ENCODE results near the gene STK11.

The STK11 gene

DNA sequence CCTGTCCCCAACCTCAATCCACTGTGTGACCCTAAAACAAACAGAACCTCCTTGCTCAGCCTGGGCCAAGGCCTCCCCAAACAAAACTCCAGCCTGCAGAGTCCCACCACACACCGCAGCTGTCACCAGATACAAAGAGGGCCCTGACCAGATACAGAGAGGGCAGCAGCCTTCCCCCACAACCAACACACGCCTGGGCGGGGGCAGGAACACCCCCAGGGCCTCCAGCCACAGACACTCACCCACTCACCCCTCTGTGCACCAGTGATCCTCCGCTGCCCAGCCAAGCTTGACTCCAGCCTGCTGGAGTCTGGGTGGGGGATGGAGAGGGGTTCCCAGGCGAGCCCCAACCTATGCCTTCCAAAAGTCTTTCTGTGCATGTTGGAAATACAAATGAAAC is 57.6 kb downstream of the STK11 start:
- DNase-seq = no peak

DNA sequence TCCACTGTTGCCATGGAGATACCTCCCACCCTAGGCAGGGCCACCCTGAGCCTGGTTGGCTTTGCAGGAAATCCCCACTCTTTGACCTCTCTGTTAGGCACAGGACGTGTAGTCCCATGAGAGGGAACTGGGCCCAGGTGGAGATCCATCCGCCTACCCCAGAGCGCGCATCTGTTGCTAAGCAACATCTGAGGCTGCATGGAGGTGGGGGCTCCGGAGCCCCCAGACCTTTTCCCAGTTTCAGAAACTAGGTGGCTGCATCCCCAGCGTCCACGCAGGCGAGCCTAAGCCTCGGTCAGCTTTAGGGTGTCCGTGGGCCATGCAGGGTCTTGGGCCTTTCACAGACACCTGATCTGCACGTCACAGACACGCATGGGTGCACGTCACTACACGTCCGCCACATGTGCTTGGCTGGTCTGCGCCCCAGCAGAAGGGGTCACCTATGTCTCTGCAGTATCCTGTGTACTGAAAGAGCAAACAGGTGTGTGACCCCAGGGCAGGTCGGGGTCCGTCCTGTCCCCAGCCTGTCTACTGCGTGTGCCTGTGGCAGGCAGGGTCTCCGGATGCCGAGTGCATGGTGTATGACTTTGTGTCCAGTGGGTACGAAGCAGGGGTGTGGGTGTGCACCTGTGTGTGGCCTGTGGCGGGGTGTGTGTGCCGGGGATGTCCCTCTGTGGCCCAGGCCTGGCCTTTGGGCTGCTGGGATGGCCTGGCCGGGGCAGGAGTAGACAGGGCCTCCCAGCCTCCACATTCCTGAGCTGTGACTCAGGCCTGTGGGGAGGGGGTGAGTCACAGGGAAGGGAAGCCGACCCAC is 59.4 kb downstream of the STK11 start:
- no peak for DNase-seq

DNA sequence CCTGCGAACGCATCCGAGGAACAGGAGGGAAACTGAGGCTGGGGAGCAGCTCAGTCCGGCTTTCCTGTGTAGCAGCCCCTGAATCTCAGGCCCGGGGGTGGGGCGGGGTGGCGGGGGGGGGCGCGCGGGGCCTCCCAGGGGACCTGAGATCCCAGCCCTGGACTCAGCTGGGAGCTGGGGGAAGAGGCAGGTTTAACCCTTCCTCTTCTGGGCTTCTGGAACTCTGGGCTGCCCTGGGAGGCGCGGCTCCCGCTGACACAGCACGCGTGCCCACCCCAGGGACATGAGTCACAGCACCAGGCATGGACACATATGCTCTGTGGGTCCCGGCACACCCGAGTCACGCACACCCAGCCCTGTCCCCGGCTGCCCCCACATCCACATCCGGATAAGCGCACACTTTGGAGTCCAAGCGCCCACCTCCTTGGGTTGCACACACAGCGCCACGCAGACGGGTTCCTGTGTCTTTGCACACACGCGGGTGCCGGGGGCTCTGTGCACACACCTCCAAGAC is 60.1 kb downstream of the STK11 start:
- no peak for DNase-seq

DNA sequence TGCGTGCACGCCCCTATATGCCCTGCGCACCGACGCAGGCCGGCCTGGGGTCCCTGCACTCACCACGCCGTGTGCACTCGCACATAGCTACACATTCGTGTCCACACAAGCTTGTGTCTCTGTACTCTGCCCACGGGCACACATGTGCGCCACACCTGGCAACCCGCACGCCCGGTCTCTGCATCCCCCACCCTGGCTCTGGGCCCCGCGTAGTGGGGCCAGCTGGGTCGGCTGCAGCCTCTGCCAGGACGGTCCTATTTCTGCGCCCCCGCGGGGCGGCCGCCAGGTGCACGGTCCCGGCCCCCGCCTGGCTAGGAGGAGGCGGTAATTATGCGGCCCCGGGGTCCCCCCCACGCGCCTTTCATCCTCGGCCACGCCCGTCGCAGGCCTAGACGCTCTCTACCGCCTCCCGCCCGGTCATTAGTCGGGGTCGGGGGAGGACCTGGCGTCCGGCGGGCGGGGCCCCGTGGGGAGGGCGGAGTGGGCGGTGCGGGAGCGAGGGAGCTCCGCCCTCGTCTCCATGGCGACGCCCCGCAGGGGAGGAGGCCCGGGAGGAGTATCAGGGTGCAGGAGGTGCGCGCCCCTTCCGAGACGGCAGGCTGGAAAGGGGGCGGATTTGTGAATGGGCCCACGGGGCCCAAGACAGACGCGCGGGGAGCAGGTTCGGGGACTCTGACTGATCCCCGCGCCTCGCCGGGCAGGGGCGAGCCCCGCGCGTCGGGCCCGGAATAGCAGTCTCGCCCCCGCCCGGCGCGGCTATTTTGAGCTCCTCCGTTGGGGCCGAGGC is 60.7 kb downstream of the STK11 start:
- no peak for DNase-seq

DNA sequence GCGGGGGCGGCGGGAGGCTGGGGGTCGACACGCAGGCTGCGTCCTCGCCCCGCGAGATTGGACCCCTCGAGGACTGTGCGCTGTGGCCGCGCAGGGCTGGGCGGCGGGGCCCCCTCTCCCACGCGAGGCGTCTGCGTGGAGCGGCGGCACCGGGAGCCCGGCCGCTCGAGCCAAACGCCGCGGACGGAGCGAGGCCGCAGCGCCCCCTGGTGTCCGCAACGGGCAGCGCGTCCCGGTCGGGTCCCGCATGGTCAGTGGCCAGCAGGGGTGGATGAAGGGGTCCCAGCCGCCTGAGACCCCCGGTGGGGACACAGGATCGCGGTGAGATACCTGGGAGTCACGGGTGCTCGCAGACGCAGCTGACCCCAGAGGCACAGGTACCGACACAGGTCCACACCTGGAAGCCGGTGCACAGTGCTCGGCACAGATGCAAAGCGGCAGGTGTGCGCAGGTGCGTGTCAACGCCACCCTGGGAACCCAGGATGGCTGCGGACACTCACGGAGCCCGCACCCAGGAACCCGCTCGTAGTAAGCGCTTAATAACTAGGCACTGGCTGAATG is 61.4 kb downstream of the STK11 start:
- DNase-seq = peak; percentile 82

DNA sequence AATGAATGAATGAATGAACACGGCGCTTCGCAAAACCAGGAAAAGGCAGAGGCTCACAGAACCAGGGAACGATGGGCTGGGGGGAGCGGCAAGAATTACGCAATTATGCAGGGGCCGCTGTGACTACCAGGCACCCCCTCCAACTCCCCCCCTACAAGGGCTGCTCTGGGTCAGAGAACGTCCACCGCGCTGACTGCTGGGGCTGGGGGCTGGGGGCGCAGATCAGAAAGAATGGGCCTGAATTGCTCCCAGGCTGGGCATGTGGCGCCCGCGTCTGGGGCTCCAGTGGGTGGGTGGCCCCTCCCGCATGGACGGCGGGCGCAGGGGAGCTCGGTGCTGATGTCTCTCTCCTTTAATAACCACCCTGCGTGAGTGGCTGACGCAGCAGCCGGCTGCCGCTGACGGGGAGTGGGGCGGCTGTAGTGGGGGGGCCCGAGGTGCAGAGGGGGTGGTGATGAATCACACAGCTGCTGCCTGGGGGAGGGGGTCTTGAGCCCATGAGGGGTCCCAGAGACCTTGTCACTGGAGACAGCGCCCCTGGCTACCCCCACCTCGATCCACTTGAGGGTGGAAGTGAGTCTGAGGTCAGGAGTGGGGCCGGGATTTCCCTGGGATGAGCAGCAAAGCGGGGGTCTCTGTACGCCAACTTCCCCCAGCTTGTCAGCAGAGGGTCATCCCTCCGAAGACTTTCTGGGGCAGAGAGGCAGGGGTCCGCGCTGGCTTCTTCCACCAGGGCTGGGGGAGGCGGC is 62.1 kb downstream of the STK11 start:
- DNase-seq = no peak

DNA sequence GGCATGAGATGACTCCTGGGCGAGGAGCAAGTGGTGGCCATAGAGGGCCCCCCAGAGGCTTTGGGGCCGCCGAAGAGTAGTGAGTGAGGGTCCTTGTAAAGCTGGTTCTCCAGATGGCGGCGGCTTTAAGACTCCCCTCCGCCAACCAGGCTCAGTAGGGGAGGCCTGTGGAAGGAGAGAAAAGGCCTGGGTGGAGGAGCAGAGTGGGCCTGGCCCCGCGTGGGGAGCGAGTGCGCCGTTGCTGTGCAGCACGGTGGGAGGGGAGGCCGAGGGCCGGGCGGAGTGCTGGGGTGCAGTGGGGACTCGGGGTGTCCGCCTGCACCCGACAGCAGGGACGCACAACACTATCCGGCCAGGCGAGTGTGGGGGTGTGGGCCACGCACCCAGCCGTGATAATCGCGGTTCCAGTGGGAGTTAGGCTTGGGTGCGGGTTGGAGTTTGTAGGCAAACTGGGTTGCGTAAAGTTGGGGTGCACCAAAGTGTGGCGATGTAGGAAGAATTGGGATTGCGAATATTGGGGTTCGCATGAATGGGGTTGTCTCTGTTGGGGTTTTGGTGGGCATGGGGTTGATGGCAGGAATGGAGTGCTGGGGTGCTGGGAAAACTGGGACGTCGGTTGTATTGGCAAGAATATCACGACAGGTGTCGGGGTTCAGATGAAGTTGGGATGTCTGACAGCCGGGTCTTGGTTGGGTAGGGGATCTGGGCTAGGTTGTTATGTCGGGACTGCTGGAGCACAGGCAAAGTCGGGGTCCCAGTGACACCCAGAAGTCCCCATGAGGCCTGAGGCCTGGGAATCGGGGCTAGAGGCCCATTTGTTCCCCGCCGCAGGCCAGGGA is 62.9 kb downstream of the STK11 start:
- no peak for DNase-seq

DNA sequence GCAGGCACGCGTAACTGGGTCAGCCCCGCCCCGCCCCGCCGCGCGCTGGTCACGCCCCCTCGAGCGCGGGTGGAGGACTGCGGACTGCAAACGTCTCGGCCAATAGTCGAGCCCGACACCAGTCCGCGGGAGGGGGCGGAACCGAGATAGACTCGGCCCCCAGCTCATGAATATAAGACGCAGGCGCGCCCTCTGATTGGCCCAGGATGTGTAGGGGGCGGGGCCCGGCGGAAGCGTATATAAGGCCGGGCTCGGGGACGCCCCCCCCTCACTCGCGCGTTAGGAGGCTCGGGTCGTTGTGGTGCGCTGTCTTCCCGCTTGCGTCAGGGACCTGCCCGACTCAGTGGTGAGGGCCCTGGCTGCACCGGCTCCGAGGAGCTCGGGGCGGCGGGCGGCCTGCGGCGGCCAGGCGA is 63.5 kb downstream of the STK11 start, which contains the start of gene CIRBP:
Gene CIRBP, plus strand, starts transcription at position 268 of the 413 bp plus-strand sequence. CDS start 1,602 bp downstream, outside the sequence.
- peak; percentile 100 for DNase-seq

DNA sequence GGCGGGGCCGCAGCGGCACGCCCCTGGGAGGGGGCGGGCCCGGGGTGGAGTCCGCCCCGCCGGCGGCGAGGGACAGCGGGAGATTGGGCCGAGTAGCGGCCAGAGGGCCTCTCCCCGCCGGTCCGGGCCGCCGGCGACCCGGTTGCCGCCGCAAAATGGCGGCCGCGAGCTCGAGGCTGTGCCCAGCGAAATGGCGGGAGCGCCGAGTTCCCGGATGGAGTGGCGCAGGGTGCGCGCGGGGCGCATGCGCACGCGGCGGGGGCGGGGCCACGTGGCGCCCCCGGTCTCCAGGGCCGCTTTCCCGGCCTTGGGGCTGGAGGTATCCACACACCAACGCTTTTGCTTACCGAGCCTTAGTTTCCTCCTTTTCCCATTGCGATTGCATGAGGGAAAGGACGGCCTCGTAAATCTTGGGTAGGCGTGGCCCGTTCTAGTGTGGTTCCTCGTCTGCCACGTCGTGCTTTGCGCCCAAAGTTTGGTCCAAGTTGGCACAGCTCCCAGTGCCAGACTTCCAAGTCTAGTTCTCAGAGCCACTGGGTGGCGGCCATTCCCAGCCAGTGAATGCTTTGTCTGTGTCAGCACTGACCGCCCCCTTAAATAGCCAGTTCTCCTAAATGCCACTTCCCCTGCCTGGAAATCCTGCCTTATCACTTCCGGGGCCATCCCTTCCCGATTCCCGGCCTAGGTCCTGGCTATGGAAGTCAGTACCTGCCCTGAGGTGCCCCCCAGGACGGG is 64.1 kb downstream of the STK11 start:
- DNase-seq = peak; percentile 93

DNA sequence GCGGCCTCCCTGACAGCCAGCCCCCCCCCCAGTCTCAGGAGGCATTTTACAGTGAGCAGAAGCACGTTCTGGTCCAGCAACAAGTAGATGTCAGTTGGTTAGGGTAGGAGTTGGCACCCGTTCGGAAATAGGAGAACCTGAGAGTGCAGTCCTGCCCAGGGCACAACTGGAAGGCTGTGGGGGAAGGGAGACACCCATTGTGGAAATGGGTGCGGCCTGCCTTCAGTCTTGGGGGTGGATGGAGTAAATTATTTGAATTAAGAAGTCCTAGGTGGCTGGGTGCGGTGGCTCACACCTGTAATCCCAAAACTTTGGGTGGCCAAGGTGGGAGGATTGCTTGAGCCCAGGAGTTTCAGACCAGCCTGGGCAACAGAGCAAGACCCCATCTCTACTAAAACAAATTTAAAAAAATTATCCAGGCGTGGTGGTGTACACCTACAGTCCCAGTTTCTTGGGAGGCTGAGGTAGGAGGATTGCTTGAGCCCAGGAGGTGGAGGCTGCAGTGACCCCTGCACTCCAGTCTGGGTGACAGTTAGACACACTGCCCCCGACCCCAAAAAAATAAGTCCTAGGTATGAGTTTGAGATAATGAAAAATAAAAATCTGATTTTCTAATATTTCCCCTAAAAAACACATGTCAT is 64.8 kb downstream of the STK11 start:
- no peak for DNase-seq

DNA sequence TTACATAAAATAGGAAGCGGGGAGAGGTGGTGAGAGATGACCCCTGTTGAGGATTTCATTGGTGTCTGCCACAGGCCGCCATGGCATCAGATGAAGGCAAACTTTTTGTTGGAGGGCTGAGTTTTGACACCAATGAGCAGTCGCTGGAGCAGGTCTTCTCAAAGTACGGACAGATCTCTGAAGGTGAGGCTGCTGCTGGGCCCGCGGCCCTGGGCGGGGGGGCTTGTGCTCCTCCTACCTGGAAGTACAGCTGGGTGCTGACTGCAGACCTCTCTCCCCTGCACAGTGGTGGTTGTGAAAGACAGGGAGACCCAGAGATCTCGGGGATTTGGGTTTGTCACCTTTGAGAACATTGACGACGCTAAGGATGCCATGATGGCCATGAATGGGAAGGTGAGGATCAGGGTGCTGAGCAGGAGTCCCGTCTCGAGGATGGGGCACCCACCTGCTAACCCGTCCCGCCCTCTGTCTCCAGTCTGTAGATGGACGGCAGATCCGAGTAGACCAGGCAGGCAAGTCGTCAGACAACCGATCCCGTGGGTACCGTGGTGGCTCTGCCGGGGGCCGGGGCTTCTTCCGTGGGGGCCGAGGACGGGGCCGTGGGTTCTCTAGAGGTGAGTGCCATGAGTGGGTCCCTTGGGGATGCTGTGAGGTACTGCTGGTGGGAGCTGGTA is 65.4 kb downstream of the STK11 start:
- no peak for DNase-seq

DNA sequence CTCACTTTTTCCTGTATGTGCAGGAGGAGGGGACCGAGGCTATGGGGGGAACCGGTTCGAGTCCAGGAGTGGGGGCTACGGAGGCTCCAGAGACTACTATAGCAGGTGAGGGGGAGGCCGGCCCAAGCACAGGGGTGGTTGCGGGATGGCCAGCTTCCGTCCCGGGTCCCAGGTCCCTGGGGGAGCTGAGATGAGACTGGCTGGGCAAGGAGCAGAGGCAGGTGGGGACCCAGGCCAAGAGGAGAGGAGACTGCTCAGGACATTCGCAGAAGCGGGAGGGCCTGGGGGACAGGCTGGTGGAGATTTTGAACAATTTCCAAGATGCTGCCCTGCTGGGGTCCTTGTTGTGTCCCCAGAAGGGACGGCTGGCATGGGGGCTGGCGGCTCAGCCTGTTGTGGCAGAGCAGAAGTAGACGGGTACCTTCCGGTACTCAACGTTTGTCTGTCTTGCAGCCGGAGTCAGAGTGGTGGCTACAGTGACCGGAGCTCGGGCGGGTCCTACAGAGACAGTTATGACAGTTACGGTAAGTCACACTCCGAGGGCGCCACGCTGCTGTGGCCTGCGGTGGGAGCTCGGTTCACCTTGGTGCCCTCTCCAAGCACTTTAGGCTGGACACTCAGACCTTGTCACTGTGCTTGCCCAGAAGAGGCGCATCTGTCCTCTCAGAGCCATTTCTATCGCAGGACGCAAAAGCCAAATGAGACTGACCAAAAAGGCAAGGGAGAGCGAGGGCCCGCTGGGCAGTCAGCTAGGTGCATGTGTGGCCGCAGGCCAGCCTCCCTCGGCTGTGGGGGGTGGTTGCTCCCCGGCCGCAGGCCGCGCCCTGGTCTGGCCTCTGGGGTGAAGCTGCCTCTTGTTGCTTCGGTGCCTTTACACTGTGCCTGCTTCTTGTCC is 66.2 kb downstream of the STK11 start:
- no peak for DNase-seq

DNA sequence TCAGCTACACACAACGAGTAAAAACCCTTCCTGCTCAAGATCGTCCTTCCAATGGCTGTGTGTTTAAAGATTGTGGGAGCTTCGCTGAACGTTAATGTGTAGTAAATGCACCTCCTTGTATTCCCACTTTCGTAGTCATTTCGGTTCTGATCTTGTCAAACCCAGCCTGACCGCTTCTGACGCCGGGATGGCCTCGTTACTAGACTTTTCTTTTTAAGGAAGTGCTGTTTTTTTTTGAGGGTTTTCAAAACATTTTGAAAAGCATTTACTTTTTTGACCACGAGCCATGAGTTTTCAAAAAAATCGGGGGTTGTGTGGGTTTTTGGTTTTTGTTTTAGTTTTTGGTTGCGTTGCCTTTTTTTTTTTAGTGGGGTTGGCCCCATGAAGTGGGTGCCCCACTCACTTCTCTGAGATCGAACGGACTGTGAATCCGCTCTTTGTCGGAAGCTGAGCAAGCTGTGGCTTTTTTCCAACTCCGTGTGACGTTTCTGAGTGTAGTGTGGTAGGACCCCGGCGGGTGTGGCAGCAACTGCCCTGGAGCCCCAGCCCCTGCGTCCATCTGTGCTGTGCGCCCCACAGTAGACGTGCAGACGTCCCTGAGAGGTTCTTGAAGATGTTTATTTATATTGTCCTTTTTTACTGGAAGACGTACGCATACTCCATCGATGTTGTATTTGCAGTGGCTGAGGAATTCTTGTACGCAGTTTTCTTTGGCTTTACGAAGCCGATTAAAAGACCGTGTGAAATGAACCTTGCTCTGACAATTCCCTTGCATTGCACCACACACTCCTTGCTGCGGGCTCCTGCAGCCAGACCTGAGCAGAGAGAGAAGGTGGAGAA is 67.1 kb downstream of the STK11 start:
- no peak for DNase-seq

DNA sequence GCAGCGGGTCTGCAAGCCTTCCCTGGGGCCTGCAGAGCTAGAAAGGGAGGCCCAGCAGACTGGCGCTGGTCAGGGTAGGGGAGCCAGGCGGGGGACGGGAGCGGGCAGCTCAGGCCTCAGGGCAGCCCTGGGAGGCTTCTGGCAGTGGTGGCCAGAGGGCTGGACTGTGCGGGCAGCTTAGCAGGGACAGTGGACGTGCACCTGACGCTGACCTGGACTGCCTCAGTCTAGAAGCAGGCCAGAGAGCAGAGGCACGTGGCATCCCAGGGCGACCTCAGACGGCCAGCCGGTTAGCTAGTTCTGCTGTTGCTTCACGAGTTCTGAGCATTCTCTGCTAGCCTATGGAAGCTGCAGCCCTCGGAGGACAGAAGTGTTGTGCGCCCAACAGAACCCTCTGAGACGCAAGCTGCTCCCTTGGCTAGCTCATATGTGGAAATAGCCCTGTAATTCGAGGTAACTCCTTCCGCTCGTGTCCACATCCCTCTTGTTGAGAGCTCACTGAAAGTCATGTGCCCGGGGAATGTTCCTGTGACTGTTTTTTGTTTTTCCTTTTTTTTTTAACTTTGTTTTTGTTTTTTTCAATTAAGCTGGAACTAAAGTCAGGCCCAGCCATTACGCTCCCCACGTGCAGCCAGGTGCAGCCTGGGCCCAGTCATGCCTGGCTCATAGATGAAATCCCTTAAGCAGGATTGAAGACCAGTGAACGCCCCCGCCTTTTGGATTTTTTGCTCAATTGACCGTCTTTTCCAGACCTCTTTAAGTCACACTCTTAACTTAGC is 67.9 kb downstream of the STK11 start:
- no peak for DNase-seq

DNA sequence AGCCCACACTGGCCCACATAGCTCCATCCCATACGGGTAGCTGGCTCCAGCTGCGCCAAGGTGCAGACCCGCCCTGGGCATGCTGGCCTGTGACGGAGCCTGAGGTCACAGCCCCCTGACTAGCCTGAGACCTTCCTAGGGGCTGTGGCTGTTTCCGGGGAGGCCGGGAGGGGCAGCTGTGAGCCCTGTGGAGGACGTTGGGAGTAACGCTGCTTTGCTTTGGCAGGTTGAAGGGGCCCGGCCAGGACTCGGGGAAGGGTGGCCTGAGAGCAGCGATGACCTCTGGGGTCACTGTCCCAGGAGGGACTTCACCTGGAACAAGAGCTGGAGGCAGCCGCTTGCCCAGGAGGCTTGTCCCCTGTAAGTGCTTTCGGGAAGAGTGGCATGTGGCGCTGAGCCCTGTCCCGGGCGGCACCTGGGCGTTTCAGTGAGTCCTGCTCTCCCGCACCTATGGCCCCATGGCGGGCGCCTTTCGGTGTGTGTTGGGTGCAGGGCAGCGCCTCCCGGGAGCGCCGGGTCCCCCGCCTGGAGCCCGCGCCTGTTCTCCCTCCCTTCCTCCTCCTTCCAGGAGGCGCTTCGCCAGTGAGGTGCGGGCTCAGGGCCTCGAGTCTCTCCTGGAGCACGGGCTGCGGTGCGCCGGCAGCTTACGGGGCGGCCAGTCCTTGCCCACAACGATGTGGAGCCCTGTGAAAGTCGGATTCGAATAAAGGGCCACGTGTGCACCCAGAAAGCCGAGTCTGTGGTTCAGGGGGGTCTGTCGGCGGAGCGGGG is 68.7 kb downstream of the STK11 start:
- DNase-seq = no peak

DNA sequence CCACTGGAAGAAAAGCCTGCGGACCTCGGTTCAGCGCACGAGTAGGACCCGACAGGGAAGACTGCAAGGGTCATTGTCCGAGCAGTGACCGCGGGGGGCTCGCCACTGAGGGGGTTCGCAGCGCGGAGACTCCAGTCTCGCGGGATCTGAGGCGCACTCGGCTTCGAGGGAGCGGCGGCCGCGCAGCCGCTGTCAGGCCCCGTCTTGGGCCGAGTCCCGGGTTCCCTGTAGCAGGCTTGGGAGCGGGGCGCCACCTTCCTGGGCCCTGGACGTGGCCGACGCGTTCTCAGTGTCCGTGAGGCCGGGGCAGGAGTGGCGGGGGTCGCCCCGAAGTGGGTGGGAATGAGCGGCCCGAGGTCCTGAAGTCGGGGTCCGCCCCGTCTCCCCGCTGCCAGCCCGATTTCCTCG is 69.3 kb downstream of the STK11 start:
- no peak for DNase-seq
